Activated CD4-positive, alpha-beta T cell treated with anti-CD3 and anti-CD28 coated beads for 48 hours (primary cell): ENCODE data around the gene COG5.

ENCODE experiments used
- DNase-seq: peaks from one replicate; pipeline ENCODE4 v3.0.0-alpha.2; 2020

COG5 gene

DNA sequence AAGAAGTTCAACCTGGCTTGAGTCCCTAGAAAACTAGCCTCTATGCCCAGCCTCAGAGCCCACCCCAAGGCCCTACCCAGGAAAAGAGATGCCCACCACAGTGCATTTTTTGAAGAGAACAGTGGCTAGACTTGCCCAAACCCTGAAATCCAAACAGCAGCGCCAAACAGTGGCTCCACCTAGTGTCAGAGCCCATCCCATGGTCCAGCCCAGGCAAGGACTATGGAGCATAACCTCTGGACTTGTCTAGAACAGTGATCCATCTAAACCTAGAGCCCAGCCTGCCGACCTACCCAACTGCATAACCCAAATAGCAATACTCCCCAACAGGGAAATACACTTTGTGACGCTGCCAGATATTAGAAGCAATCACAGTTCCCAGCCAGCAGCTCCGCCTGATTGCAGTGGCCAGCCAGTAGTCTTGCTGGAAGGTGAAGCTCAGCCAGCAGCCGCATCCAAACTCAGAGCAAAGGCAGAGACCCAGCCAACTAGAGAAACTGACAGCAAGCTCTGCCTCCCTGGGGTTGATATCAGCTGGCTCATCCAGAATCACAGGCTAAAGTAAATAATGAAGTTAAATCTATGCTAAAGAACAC is 350.4 kb downstream of the COG5 start:
- DNase-seq: no peak

DNA sequence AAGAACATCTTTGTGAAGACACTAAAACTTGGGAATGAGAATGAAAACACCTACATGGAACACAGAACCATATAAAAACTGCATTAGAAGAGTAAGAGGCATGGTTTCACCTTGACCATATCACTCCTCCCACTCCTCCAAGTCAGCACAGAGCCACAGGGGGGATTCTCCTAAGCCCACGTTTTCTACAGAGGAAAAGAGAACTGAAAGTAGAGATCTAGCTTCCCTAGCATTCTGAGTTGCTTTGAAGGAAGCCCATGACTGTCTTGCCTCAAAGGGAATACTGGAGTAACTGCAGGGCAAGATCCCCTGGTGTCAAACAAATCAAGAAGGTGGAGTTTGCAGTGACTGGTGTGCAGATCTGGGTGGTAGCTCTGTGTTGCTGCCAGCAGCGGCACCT is 351.0 kb downstream of the COG5 start:
- no peak for DNase-seq

DNA sequence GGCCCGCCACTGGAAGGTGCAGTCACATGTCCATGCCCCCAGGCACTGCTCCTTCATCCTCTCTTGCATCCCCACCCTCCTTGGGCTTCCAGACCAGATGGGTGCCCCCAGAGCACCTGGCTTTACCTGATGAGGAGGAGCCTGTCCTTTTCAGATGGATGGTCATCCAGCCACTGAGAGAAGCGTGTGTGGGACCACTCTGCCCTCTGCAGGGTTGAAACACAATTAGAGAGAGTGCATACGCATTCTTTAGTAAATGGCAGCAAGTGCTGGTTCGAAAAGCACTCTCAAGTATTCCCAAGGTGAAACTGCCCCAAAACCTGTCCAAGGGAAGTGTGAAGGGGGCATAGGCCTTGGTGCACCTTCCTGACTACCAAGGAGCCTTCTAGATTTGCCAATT is 353.3 kb downstream of the COG5 start:
- no peak for DNase-seq

DNA sequence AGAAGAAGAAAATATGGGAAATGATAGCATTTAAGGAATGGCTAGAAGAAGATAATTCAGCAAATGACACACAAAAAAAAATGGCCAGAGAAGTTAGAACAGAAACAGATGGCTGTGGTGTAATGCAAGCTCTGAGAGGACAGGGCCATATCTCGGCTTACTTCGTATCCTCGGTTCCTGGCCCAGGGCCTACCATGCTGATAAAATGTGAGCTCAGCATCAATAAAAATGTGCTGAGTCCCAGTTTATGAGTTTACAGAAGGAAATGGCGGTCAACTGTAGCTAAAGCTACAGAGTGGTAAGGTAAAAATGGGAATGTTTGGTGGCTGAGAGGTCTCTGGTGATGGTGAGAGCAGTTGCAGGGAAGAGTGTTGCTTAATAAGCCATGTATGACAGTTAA is 354.2 kb downstream of the COG5 start:
- no peak for DNase-seq

DNA sequence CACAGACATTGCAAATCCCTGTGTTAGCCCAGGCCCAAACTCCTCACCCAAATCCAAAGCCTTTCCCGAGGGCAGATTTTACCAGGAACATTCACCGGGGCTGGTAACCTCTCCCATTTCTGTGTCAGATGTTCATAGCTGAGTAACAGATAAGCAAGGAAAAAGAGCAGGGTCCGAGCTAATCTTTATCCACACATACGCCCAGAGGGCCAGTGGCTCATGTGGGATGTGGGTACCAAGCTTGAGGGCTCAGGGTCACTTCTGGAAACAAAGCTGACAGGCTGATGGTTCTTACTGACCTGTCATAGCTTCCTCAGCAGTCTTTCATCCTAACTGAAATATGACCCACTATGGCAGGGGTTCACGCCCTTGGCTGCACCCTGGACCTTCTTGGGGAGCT is 355.2 kb downstream of the COG5 start:
- DNase-seq: no peak

DNA sequence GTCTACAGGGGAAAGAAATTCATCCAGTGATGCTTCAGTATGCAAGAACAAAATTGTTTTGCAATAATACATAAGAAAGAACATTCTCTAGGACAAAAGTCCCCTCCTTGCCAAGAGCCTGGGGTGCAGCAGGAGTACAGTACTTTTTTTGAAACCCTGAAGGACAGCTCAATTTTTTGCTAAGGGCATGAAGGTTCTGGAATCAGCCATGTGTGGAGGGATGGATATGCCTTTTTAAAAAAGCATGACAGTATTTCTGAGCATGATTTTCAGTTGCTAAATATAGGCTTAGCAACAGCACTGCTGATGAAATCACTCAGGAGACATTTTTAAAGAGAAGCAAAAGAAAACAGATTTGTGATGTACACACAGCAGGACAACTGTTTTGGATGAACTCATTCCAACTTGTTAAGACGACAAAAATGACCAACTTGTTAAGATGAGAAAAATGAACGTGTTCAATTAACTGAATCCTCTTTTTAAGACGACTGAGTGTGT is 355.6 kb downstream of the COG5 start:
- no peak for DNase-seq

DNA sequence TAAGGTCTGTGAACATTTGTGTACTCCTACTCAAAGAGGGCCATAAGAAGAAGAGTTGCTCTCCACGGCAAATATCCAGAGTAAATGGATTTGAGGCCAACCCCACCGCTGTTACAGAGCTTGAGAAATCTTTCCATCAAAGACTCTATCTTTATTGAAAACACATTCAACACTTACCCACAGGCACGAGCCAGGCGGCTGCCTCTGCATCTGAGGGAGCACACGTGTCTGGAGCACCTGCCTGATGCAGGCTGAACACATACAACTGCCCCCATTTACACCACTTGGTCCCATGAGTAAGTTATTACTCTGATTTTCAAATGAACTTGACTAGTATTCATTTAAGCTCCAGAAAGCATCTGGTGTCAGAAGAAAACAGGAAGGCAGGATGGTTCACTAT is 356.3 kb downstream of the COG5 start:
- DNase-seq: no peak

DNA sequence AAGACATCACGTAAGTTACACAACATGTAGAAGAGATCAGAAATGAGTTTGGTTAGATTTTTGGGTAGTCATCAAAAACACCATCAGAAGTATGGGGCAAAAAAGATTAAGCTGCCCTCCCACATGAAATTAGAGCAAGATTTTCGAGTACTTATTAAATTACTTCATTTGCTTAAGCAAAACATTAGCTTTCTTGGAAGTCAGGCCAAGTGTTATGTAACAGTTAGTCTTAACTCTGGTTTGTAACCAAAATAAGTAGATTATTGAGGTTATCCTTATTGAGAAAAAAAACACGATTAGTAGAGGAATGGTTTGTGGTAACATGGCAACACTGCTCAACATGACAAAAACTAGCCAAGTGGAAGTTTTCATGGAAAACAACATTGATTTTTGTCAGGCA is 357.0 kb downstream of the COG5 start:
- DNase-seq: no peak

DNA sequence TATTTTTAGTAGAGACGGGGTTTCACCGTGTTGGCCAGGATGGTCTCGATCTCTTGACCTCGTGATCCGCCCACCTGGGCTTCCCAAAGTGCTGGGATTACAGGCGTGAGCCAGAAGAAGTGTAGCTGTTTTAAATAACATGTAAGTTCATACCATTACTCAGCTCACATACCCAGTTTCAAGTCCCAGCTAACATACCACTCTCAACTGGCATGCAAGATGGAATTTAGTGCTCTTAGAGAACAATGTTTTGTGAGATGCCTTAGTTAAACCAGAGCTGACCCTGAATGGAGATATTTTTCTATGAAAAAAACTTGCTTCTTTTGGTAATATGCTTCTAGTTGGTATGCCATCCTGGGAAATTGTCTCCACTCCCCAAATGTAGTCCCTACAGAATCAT is 357.6 kb downstream of the COG5 start:
- DNase-seq: no peak

DNA sequence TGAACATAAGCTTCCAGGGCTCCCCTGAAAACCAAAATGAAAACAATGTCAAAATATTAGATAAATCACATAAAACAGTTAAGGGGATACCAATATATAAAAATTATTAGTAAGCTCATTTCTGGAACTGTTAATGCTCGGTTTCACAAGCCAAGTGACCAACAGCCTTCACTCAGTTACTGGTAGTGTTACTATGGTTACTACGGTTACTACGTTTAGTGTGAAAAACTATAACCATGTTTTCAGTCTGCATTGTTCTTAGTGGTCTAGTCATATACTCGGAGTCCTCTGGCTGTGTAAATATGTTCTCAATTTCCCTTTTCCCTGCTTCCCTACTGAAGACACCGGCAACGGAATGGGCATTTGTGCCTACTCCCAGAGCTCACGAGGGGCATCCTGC is 360.1 kb downstream of the COG5 start:
- no peak for DNase-seq

DNA sequence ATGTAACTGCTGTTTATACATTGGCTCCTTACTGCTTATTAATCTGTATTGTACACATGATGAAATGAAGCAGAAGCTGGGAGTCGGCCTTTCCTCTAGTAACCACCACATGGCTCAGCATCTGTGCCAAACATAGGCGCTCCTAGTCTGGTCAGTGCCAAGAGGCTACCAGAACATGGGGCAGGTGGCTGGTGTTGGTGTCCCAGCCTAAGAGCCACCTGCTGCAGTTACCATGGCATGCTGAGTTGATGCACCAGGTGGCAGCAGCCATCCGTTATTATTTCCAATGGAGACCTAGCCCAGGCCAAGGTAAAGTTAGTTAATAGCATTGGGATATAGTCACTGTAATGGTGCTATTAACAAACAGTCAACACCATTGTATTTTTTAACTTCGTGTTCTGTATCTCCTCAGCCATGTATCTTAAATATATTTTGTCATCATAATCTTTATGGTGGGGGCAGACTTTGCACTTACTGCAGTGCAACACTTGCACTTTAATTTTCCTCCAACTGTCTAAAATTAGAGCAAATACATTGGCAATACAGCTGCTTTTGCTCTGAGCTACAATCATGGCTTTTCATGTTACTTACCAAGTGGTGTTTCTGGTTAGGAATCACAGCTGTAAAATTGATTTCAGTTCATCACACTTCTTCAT is 361.8 kb downstream of the COG5 start:
- peak; percentile 57 for DNase-seq

DNA sequence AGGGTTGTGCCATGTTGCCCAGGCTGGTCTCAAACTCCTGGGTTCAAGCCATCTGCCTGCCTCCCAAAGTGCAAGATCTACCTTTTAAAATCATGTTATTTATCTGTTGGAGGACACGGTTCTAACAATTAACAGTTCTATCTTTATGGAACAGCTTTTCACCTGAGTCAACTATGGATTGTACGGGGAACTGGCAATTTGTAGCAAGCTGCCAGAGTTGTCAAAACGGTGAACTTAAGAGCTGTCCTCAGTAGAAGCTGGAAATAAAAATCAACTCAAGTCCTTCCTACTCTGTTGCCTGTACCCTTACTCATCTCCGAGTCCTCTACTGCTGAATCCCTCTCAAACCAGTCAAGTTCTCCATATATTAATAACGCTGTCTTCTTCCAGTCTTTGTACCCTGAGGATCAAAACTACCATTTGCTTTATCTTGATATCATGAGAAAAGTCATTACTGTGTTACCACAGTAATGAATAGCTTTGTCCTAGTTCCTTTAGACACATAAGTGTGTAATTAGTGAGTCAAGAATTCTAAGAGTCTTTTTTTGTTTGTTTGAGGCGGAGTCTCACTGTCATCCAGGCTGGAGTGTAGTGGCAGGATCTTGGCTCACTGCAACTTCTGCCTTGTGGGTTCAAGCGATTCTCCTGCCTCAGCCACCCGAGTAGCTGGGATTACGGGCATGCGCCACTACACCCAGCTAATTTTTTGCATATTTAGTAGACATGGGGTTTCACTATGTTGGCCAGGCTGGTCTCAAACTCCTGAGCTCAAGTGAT is 366.7 kb downstream of the COG5 start:
- DNase-seq: no peak

DNA sequence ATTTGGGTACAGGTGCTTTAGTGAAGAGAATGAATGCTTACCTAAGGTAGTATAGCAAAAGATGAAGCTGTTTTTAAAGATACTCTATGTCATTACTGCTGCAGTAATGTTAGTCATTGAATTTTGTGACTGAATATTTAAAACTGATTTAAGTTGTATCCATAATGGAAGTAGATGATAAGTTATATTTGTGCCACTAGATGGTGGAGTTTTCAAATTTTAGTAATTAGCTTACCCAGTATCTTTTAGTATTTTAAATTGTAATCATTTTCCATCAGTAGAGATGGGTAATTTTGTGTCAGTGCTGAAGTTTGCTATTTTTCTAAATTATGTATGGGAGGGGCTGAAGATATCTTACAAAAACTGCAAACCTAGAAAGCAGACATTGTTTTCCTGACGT is 369.7 kb downstream of the COG5 start:
- no peak for DNase-seq

DNA sequence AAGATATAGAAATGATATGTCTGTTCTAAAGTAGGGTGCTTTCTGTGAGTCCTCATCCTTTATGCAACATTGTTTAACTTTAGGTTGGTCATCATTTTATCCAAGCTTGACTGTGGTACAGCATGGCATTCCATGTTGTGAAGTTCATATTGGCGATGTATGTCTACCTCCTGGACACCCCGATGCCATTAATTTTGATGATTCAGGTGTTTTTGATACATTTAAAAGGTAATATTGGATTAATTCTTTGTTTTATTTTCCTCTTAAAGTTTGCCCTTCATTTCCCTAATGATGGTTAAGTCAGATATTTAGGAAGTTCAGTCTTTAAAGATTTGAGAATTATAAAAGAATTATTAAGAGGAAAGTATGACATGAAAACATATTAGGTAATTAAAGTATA is 373.6 kb downstream of the COG5 start:
- no peak for DNase-seq

DNA sequence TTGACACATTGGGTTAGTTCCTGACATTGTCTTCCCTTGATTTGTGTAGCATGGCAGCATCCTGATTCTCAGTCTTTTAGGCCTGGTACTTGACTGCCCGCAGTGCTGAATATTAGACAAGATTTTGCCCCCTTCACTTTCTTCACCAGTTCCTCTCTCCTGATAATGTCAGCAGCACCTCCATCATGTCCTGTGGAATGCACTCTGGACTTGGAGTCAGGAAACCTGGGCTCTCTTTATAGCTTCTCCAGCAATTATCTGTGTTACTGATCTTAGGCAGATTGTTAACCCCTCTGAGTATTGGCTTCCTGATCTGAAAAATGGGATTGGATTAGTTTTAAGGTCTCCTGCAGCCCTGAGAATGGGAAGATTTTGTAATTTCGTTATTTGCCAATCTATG is 375.9 kb downstream of the COG5 start:
- no peak for DNase-seq

DNA sequence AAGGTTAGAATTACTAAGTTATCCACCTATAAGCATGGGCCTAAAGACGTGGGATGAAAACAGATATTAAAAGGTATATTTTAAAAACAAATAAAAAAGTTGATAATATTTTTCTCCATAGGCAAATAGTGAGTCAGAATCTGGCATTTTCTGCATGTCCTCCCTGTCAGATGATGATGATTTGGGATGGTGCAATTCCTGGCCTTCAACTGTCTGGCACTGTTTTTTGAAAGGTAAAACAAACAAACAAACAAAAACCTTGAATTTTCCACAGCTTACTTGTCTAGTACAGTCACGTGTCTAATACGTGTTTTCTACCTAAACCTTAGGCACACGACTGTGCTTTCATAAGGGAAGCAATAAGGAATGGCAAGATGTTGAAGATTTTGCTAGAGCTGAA is 377.5 kb downstream of the COG5 start:
- DNase-seq: no peak

DNA sequence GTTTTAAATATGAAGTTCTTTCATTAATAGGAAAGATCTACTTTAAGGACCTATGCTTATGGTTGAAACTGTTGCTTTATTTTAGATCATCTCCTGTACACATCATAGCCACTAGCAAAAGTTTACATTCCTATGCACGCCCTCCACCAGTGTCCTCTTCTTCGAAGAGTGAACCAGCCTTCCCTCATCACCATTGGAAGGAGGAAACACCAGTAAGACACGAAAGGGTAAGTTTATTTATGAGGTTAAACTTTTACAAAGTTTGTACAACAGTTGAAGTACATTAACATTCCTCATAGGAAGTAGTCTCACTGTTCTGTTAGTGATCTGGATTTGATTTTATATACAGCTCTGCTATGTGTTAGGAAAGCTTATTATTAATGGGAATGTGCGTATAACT is 378.0 kb downstream of the COG5 start:
- no peak for DNase-seq

DNA sequence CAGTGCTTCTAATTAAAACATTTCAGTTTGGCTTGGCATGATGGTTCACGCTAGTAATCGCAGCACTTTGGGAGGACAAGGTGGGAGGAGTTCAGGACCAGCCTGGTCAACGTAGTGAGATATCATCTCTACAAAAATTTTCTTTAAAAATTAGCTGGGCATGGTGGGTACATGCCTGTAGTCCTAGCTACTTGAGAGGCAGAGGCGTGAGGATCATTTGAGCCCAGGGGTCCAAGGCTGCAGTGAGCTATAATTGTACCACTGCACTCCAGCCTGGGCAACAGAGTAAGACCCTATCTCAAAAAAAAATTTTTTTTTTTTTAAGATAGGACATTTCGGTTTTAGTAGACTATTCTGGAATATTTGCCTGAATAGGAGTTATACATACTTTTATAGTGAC is 382.5 kb downstream of the COG5 start:
- DNase-seq: no peak

DNA sequence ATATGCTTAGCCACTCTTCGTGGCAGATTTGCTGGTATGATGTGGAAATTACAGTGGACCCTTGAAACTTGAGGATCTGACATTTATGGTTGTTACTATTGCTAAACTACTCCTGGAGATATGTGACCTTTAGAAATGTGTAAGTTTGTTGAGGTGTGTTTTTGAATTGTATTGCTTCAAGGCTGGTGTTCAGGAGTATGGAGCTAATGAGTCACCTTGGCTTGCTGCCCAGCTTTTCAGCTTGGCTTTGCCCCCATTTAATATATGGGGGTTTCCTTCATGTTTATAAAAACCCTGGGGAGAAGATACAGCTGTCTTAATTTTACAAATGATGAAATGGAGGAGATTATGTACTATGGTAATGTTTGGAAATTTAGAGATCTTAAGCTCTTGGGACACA is 383.3 kb downstream of the COG5 start:
- peak; percentile 80 for DNase-seq

DNA sequence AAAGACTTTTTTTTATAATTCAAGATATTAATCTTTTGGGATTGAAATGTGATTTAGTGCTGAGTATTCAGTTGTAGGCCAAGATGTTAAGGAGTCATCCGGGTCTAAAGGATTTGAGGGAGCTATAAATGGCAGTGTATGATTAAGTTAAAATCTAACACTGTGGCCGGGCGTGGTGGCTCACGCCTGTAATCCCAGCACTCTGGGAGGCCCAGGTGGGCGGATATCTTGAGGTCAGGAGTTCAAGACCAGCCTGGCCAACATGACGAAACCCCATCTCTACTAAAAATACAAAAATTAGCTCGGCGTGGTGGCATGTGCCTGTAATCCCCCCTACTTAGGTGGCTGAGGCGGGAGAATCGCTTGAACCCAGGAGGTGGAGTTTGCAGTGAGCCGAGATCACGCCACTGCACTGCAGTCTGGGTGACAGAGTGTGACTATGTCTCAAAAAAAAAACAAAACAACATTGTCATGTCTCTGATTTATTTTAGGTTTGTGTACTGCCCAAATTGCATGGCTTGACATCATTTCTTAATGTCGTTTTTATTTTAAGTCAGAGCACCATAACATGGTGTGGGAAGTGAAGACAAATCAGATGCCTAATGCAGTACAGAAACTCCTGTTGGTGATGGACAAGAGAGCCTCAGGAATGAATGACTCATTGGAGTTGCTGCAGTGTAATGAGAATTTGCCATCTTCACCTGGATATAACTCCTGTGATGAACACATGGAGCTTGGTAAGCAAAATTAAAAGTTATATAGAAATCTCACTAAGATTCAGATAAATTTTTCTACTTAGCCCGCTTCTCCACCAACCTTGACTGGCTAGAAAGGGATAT is 384.2 kb downstream of the COG5 start:
- DNase-seq: peak; percentile 43

DNA sequence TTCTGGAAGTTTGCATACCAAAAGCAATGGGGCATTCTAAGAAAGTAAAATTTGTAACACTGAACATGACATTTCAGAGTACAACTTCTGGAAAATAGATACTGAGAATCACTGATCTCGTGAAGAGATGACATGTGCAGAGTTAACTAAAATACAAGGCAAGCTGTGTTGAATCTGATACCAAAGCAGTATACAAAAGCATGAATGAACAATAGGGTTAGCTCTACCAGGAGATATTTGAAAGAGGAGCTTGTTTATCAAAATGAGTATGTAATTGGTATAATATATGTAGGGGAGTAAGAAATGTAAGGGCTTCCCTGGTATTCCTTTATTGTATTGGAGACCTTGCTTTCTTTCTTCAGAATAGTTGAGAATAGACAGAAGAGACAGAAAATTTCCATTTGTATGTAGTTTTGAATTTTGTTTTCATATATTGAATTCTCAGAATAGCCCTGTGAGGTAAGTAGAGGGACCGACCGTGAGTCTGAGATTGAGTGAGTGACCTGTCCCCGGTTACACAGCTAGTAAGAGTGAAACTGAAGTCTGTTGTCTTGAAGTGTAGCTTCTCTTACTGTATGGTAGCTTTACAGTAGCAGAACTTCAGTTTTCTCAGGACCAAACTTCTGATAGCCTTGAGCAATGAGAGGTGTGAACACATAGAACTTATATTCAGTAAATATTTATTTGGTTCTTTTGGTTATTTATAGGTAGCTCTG is 389.9 kb downstream of the COG5 start:
- DNase-seq: no peak

DNA sequence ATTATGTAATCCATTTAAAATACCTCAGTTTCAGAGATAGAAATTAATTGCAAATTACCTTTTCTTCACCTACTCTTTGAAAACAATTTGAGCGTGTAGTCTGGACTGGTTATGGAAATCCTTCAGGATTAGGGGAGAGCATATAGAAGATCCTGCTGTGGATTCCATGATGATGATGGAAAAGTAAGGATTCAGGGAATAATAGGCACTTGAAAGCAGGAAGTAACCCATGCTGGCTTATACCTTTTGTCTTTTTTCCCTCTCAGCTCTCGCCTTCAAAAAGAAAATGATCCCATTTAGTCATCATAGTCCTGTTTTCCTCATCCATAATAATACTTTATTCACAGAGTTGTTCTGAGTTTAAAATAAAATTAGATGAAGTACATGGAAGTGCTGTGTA is 390.5 kb downstream of the COG5 start:
- DNase-seq: no peak
